GM23338 (cell line): ENCODE data around the gene MPPED2.

Experiments
- CTCF ChIP-seq, 2 experiments: fragments of 200-600 bp in 1 of 2; sonication (generic) in 1 of 2; conservative IDR thresholded peaks; 2 replicates each; pipeline versions ENCODE4 v1.5.1 to v1.6.1; 2016 to 2017; ENCODE audit warnings: antibody characterized with exemption in 2 of 2, low read depth in 2 of 2, mild to moderate bottlenecking in 2 of 2, moderate library complexity in 1 of 2
- ETS1 ChIP-seq: IDR thresholded peaks from 2 replicates; pipeline ENCODE4 v1.6.1; 2016; ENCODE audit warnings: antibody characterized with exemption
- EZH2 ChIP-seq: fragments of 200-600 bp; sonication (generic); IDR thresholded peaks from one replicate; pipeline ENCODE4 v1.8.0; 2017; ENCODE audit warnings: antibody characterized with exemption, mild to moderate bottlenecking, low read depth; ENCODE audit not compliant: unreplicated experiment
- EZH2phosphoT487 ChIP-seq: fragments of 200-600 bp; sonication (generic); IDR thresholded peaks from one replicate; pipeline ENCODE4 v1.8.1; 2018; ENCODE audit warnings: antibody characterized with exemption; ENCODE audit not compliant: unreplicated experiment
- JUNB ChIP-seq: IDR thresholded peaks from one replicate; pipeline ENCODE4 v1.6.1; 2016; ENCODE audit warnings: antibody characterized with exemption; ENCODE audit not compliant: unreplicated experiment
- REST ChIP-seq: IDR thresholded peaks from one replicate; pipeline ENCODE4 v1.6.1; 2018; ENCODE audit warnings: antibody characterized with exemption; ENCODE audit not compliant: unreplicated experiment

GRCh38 chr11:30364837-30365482 is 221.2 kb downstream of the MPPED2 start:
- no peak for TF ChIP-seq EZH2phosphoT487
- no peak for TF ChIP-seq EZH2
- no peak for TF ChIP-seq CTCF (conservative IDR thresholded peaks at IDR 0.05; ENCODE audit: low read depth in 2 of 2)
- no peak for TF ChIP-seq REST
- TF ChIP-seq ETS1: no peak
- no peak for TF ChIP-seq JUNB
